HepG2 (cell line): Measurements from ENCODE around the gene PARVB. TPM values are rescaled to one million over a fixed set of nuclear protein-coding genes. Genes with fewer than 3 reads are reported as not detected.

Experiments used
- ATAC-seq: fragments of 200-7000 bp; cut with Tn5 transposase; 3 replicates; pipeline ENCODE4 v1.9.1; 2020; ENCODE audit warnings: mild to moderate bottlenecking, moderate library complexity
- BruUV-seq: library from RNA; stranded (reverse); fragments of 400-500 nt; replicated peaks from 2 replicates; lab custom pipeline; 2021; lab: Mats Ljungman, UMichigan
- CTCF ChIA-PET: fragments of 300-600 bp; formaldehyde crosslinking; extraction: SDS; loops from one replicate; lab custom pipeline; 2021; ENCODE audit warnings: low total read pairs, inconsistent platforms, low intra/inter-chr PET ratio; lab: Yijun Ruan, JAX
- POLR2A ChIA-PET: fragments of 350-600 bp; sonication (Branson Sonifier 250); formaldehyde crosslinking; loops from one replicate; lab custom pipeline; 2020; ENCODE audit warnings: antibody characterized with exemption, inconsistent platforms; lab: Yijun Ruan, JAX
- DNase-seq: peaks from one replicate; pipeline ENCODE4 v3.0.0-alpha.2; 2015; ENCODE audit warnings: low spot score
- FAIRE-seq: peaks from 3 replicates; lab custom pipeline; 2011; peaks lifted over from hg19 to GRCh38; lab: Jason Lieb, UNC
- H2AFZ ChIP-seq: one replicate; pipeline ENCODE4 v1.6.1; 2011; ENCODE audit warnings: low read length, inconsistent platforms
- H3K27ac ChIP-seq: fragments of 300-600 bp; 3 replicates; pipeline ENCODE4 v1.8.0; 2011; ENCODE audit warnings: mixed run types, mild to moderate bottlenecking, mixed read lengths, low read length, inconsistent platforms; ENCODE audit not compliant: insufficient read depth; ENCODE audit errors: extremely low read length
- H3K27me3 ChIP-seq, 2 experiments: fragments of 200-600 bp in 1 of 2; 2 replicates in 1 of 2; 3 replicates in 1 of 2; pipeline versions ENCODE4 v1.6.0 to v1.8.0; 2011; ENCODE audit warnings: low read length in 2 of 2, mild to moderate bottlenecking in 2 of 2, moderate library complexity in 2 of 2, inconsistent platforms in 1 of 2; ENCODE audit not compliant: insufficient read depth in 2 of 2, control insufficient read depth in 1 of 2
- H3K36me3 ChIP-seq, 2 experiments: fragments of 200-600 bp in 1 of 2; replicated peaks in 1 of 2; 2 replicates in 1 of 2; 3 replicates in 1 of 2; pipeline versions ENCODE4 v1.5.1 to v1.8.0; 2011; ENCODE audit warnings: low read length in 2 of 2, inconsistent platforms in 1 of 2; ENCODE audit not compliant: insufficient read depth in 2 of 2, control insufficient read depth in 1 of 2
- H3K4me1 ChIP-seq: 2 replicates; pipeline ENCODE4 v1.5.1; 2012; ENCODE audit warnings: low read length, inconsistent platforms; ENCODE audit not compliant: insufficient read depth
- H3K4me2 ChIP-seq: 2 replicates; pipeline ENCODE4 v1.6.0; 2011; ENCODE audit warnings: low read depth, low read length, inconsistent platforms
- H3K4me3 ChIP-seq, 3 experiments: fragments of 200-600 bp in 1 of 3; sonication (generic), shearing (Covaris generic) in 1 of 3; replicated peaks in 1 of 3; 2 replicates each; pipeline ENCODE4 v1.5.1; 2011 to 2016; ENCODE audit warnings: low read length in 3 of 3, inconsistent platforms in 2 of 3, low read depth in 2 of 3, mild to moderate bottlenecking in 2 of 3, control low read depth in 1 of 3, mixed read lengths in 1 of 3; ENCODE audit not compliant: insufficient read depth in 1 of 3
- H3K79me2 ChIP-seq: one replicate; pipeline ENCODE4 v1.6.1; 2011; ENCODE audit warnings: low read length, inconsistent platforms; ENCODE audit not compliant: insufficient read depth
- H3K9ac ChIP-seq: 2 replicates; pipeline ENCODE4 v1.6.0; 2011; ENCODE audit warnings: mild to moderate bottlenecking, low read depth, low read length, inconsistent platforms; ENCODE audit not compliant: insufficient read depth
- H3K9me3 ChIP-seq: 2 replicates; pipeline ENCODE4 v1.5.1; 2012; ENCODE audit warnings: mild to moderate bottlenecking, low read length
- H4K20me1 ChIP-seq: 2 replicates; pipeline ENCODE4 v1.6.0; 2011; ENCODE audit warnings: inconsistent platforms, mild to moderate bottlenecking, low read length, moderate library complexity; ENCODE audit not compliant: insufficient read depth
- ARID4A ChIP-seq: sonication (generic); formaldehyde crosslinking; IDR thresholded peaks from 2 replicates; pipeline ENCODE4 v1.5.0; 2020; ENCODE audit warnings: mild to moderate bottlenecking, missing genetic modification reagents, borderline replicate concordance
- HHEX ChIP-seq: IDR thresholded peaks from 2 replicates; pipeline ENCODE4 v1.6.1; 2016; ENCODE audit warnings: control low read depth
- HNF4A ChIP-seq: sonication (generic); formaldehyde crosslinking; IDR thresholded peaks from 2 replicates; pipeline ENCODE4 v1.4.0; 2020; ENCODE audit warnings: missing genetic modification reagents
- PRDM10 ChIP-seq: sonication (generic); formaldehyde crosslinking; IDR thresholded peaks from 2 replicates; pipeline ENCODE4 v1.4.0; 2020; ENCODE audit warnings: low read depth, missing genetic modification reagents
- UBTF ChIP-seq: sonication (generic); formaldehyde crosslinking; IDR thresholded peaks from 2 replicates; pipeline ENCODE4 v1.4.0; 2020; ENCODE audit warnings: mild to moderate bottlenecking, missing genetic modification reagents
- ZNF652 ChIP-seq: IDR thresholded peaks from 2 replicates; pipeline ENCODE4 v1.6.1; 2016; ENCODE audit warnings: low read depth, borderline replicate concordance
- ZNF891 ChIP-seq: sonication (generic); formaldehyde crosslinking; IDR thresholded peaks from 2 replicates; pipeline ENCODE4 v1.5.0; 2020; ENCODE audit warnings: mild to moderate bottlenecking, missing genetic modification reagents
- WGBS: methylation state at CpG from one replicate; pipeline ENCODE4 v1.1.6; 2017; ENCODE audit warnings: low lambda C conversion rate; 5-methylcytosine and 5-hydroxymethylcytosine counted together
- in situ Hi-C: cut with HindIII; loops from 2 replicates; pipeline ENCODE4 v1.10.0; 2017; ENCODE audit warnings: low pct_unique_long_range_greater_than_20kb; ENCODE audit not compliant: extremely low pct_ligation_motif_present
- intact Hi-C: fragments of 100-400 bp; cut with micrococcal nuclease; formaldehyde crosslinking; loops from one replicate; pipeline ENCODE4 v1.10.0; 2022; ENCODE audit not compliant: unreplicated experiment
- polyA plus RNA-seq, 8 experiments: library from polyadenylated mRNA; depleted of rRNA in 3 of 8; stranded (reverse) in 7 of 8; unstranded in 1 of 8; fragments of >200 nt; fragmentation: Illumina TruSeq in 4 of 8; extraction: Trizol in 4 of 8; gene quantifications; 2 replicates each; pipeline versions ENCODE4 v1.2.1 to v1.2.3, GENCODE V29; 2011 to 2016; ENCODE audit warnings: low read depth in 4 of 8, missing spikeins in 1 of 8, mixed read lengths in 1 of 8; ENCODE audit not compliant: insufficient read depth in 1 of 8
- total RNA-seq, 5 experiments: library from RNA; depleted of rRNA; stranded (reverse); fragments of >200 nt; fragmentation: Illumina TruSeq; extraction: Trizol; gene quantifications; 2 replicates each; pipeline ENCODE4 v1.2.3, GENCODE V29; 2016; ENCODE audit warnings: low read depth in 1 of 5

PARVB gene
- total and polyA plus RNA-seq, 2 of the 13 experiments (the other 11 are each of a cell fraction or from before 2014, with no cell fraction given) = 0.11 to 0.15 TPM

DNA sequence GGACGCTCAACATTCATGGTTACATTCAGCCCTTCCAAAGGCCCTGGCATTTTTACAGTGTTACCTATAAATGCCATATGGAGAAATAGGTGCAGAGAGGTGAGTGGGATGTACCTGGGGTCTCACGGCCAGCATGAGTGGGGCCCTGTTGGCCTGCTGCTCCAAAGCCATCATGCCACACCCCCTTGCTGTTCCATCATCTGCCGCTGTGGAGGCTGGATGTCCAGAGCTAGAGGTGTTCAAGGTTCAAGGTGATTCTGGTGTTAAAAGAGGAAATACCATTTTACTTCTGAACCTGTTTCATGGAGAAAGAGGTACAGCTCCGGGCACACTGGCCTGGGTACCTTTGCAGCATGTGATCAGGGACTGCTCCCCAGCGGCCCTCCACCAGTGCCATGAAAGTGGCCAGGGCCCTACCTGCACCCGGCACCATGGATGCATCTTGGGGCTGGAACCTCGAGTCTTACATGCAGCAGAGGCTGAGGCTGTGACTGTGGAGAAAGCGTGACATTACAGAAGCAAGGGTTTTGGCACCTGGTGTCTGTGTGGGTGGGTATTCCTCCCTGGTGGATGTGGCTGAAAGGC lies 68.6 kb downstream of the PARVB start:
- WGBS = 18% methylated on average over 6 of the region's 8 CpGs
- ATAC-seq = peak; percentile 76
- in situ Hi-C loops (no loop called here), intact Hi-C loops (no loop called here)
- FAIRE-seq = no peak
- POLR2A ChIA-PET = no interaction called here
- peak; percentile 32 for DNase-seq
- no peak overlapping the region for H3K4me3 ChIP-seq
- H3K9me3 ChIP-seq = no peaks in the 10 kb centered on the region
- H3K79me2 ChIP-seq = no peaks in the 10 kb centered on the region
- CTCF ChIA-PET = no interaction called here
- no peak overlapping the region for H3K27ac ChIP-seq
- no peak for TF ChIP-seq UBTF (CRISPR knock-in tag)
- TF ChIP-seq ZNF652 = no peak
- peak; percentile 61; the same call in 1 of the 2 replicates for TF ChIP-seq ZNF891 (CRISPR knock-in tag)
- peak; percentile 79 for TF ChIP-seq HNF4A
- H3K9ac ChIP-seq = no peak overlapping the region
- H3K4me2 ChIP-seq = no peak overlapping the region
- peaks cover 8% of the 10 kb centered on the region for H3K4me1 ChIP-seq
- BruUV-seq = no TSS peak
- H4K20me1 ChIP-seq = no peaks in the 10 kb centered on the region
- H3K36me3 ChIP-seq = no peaks in the 10 kb centered on the region
- peaks cover 0 to 19% of the 10 kb centered on the region in 2 experiments; a peak in 3 of 5 replicates for H3K27me3 ChIP-seq
- no peak overlapping the region for H2AFZ ChIP-seq

GRCh38 chr22:44093791-44094190 lies 69.7 kb downstream of the PARVB start:
- no peak overlapping the region for H3K4me2 ChIP-seq
- no peak overlapping the region for H3K4me3 ChIP-seq
- no TSS peak for BruUV-seq
- no peak for DNase-seq
- no peak for ATAC-seq
- H3K9me3 ChIP-seq = no peaks in the 10 kb centered on the region
- no peaks in the 10 kb centered on the region for H3K36me3 ChIP-seq
- peaks cover 0 to 23% of the 10 kb centered on the region in 2 experiments; a peak in 3 of 5 replicates for H3K27me3 ChIP-seq
- H4K20me1 ChIP-seq = no peaks in the 10 kb centered on the region
- H3K4me1 ChIP-seq = peaks cover 8% of the 10 kb centered on the region
- intact Hi-C loops (no loop called here), in situ Hi-C loops (no loop called here)
- CTCF ChIA-PET = no interaction called here
- no peaks in the 10 kb centered on the region for H3K79me2 ChIP-seq
- POLR2A ChIA-PET = no interaction called here
- no peak overlapping the region for H3K27ac ChIP-seq
- WGBS = 61% methylated on average over 9 of the region's 9 CpGs
- no peak overlapping the region for H3K9ac ChIP-seq
- H2AFZ ChIP-seq = no peak overlapping the region
- no peak for FAIRE-seq
- TF ChIP-seq ARID4A (CRISPR knock-in tag) (no peak), HHEX (no peak), PRDM10 (no peak)
